ENCODE measurements around the gene INTS11. TPM values are rescaled to one million over a fixed set of nuclear protein-coding genes. Genes with fewer than 3 reads are reported as not detected.

Gene INTS11
- total and polyA plus RNA-seq, 9 of the 15 experiments (the other 6 are each of a cell fraction or from before 2014, with no cell fraction given), result 3.6 to 183 (median 110) TPM

DNA sequence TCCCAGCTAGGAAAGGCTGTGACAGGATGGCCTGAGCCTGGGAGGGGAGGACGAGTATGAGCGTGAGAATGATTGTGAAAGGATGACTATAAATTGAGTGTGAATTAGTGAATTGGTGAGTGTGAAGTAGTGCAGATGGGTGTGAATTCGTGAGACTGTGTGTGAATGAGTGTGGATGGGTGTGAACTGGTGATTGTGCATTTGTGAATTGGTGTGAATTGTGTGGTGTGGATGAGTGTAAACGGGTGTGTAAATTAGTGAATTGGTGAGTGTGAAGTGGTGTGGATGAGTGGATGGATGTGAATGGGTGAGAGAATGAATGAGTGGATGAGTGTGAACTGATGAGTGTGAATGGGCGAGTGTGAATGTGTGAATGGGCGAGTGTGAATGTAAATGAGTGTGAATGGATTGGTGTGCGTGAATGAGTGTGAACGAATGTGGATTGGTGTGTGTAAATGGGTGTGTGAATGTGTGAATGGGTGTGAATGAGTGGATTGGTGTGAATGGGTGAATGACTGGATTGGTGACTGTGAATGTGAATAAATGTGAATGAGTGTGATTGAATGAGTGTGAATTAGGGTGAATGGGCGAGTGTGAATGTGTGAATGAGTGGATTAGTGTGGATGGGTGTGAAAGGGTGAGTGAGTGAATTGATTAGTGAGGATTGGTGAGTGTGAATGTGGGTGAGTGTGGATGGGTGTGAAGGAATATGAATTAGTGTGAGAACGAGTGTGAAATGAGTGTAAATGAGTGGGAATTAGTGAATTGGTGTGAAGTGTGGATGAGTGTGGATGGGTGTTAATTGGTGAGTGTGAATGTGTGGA lies 41.6 kb upstream of the INTS11 start:
- no peaks in the 10 kb centered on the region for H3K9me1 ChIP-seq (ENCODE audit: control insufficient read depth, insufficient read depth, low read length)
- ATAC-seq (no peak), FAIRE-seq (no peak), DNase-seq (ENCODE audit: extremely low read depth in 1 of 4, low spot score in 3 of 4) (no peak)
- H3K9me3 ChIP-seq (replicated peaks; ENCODE audit: control insufficient read depth, insufficient read depth, low read depth, low read length), result peaks cover 10% of the 10 kb centered on the region
- no peaks in the 10 kb centered on the region; a peak in 1 of 5 replicates for H3K27me3 ChIP-seq (ENCODE audit: control insufficient read depth in 2 of 2, insufficient read depth in 2 of 2, low read length in 2 of 2)
- peaks cover 0 to 17% of the 10 kb centered on the region in 2 experiments; a peak in 2 of 5 replicates for H3K4me1 ChIP-seq (replicated peaks in 1 of 2; ENCODE audit: control insufficient read depth in 2 of 2, insufficient read depth in 2 of 2, low read length in 2 of 2)
- H3K4me3 ChIP-seq, result no peak overlapping the region
- ChIA-PET CTCF (ENCODE audit: low intra/inter-chr PET ratio) (no interaction called here), POLR2A (interaction anchor here (0.8 kb wide), 1 partner anchor 54 kb away, joined by 3 read pairs; no protein-coding TSS in a partner anchor)
- no peaks in the 10 kb centered on the region for H4K20me1 ChIP-seq (replicated peaks; ENCODE audit: control insufficient read depth, insufficient read depth, low read length)
- intact Hi-C loops (cut with micrococcal nuclease) (no loop called here), in situ Hi-C loops (cut with MboI) (loop anchor here (10.0 kb wide), 1 partner anchor 549 kb away; the partner anchor contains the start of genes CALML6 and TMEM52)
- no peak overlapping the region for H2AFZ ChIP-seq (ENCODE audit: low read depth, low read length)
- BruUV-seq (replicated peaks), result no TSS peak
- H3K4me2 ChIP-seq (ENCODE audit: insufficient read depth, low read length), result no peak overlapping the region
- no peak overlapping the region for H3K9ac ChIP-seq (ENCODE audit: insufficient read depth in 1 of 2, low read depth in 2 of 2, low read length in 2 of 2)
- 25% methylated on average over 10 of the region's 10 CpGs for WGBS (ENCODE audit: insufficient coverage, low coverage, missing lambda C conversion rate)
- no peaks in the 10 kb centered on the region for H3K79me2 ChIP-seq (ENCODE audit: control insufficient read depth, insufficient read depth, low read length)
- no peaks in the 10 kb centered on the region; the same call in 2 of the 3 replicates for H3K36me3 ChIP-seq (ENCODE audit: control insufficient read depth, insufficient read depth, low read length)
- H3K27ac ChIP-seq (ENCODE audit: extremely low read depth, low read depth, low read length), result no peak overlapping the region
- TF ChIP-seq ARHGAP35 (IDR thresholded peaks at IDR 0.05; ENCODE audit: partially characterized antibody), result peak; percentile 57
- TF ChIP-seq, protein P1, sequence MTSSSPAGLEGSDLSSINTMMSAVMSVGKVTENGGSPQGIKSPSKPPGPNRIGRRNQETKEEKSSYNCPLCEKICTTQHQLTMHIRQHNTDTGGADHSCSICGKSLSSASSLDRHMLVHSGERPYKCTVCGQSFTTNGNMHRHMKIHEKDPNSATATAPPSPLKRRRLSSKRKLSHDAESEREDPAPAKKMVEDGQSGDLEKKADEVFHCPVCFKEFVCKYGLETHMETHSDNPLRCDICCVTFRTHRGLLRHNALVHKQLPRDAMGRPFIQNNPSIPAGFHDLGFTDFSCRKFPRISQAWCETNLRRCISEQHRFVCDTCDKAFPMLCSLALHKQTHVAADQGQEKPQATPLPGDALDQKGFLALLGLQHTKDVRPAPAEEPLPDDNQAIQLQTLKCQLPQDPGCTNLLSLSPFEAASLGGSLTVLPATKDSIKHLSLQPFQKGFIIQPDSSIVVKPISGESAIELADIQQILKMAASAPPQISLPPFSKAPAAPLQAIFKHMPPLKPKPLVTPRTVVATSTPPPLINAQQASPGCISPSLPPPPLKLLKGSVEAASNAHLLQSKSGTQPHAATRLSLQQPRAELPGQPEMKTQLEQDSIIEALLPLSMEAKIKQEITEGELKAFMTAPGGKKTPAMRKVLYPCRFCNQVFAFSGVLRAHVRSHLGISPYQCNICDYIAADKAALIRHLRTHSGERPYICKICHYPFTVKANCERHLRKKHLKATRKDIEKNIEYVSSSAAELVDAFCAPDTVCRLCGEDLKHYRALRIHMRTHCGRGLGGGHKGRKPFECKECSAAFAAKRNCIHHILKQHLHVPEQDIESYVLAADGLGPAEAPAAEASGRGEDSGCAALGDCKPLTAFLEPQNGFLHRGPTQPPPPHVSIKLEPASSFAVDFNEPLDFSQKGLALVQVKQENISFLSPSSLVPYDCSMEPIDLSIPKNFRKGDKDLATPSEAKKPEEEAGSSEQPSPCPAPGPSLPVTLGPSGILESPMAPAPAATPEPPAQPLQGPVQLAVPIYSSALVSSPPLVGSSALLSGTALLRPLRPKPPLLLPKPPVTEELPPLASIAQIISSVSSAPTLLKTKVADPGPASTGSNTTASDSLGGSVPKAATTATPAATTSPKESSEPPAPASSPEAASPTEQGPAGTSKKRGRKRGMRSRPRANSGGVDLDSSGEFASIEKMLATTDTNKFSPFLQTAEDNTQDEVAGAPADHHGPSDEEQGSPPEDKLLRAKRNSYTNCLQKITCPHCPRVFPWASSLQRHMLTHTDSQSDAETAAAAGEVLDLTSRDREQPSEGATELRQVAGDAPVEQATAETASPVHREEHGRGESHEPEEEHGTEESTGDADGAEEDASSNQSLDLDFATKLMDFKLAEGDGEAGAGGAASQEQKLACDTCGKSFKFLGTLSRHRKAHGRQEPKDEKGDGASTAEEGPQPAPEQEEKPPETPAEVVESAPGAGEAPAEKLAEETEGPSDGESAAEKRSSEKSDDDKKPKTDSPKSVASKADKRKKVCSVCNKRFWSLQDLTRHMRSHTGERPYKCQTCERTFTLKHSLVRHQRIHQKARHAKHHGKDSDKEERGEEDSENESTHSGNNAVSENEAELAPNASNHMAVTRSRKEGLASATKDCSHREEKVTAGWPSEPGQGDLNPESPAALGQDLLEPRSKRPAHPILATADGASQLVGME (CRISPR knock-in tag; IDR thresholded peaks at IDR 0.05), result no peak
- TF ChIP-seq ARNT (IDR thresholded peaks at IDR 0.05), result no peak
- TF ChIP-seq SIX5 (IDR thresholded peaks at IDR 0.05; ENCODE audit: borderline replicate concordance in 1 of 2, insufficient read depth in 1 of 2, low read depth in 1 of 2, low read length in 2 of 2), result 0 out of 4 replicates have a peak, but pooled peaks of 1 of the 2 experiments have one; percentile 3
- TF ChIP-seq, protein P2, sequence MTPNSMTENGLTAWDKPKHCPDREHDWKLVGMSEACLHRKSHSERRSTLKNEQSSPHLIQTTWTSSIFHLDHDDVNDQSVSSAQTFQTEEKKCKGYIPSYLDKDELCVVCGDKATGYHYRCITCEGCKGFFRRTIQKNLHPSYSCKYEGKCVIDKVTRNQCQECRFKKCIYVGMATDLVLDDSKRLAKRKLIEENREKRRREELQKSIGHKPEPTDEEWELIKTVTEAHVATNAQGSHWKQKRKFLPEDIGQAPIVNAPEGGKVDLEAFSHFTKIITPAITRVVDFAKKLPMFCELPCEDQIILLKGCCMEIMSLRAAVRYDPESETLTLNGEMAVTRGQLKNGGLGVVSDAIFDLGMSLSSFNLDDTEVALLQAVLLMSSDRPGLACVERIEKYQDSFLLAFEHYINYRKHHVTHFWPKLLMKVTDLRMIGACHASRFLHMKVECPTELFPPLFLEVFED (CRISPR knock-in tag; conservative IDR thresholded peaks at IDR 0.05), result peak; percentile 49; the same call in 1 of the 2 replicates
- 0 out of 2 replicates have a peak, but pooled peaks have one; percentile 62 for TF ChIP-seq NR3C1 (CRISPR knock-in tag; IDR thresholded peaks at IDR 0.05)
- TF ChIP-seq PHF20 (IDR thresholded peaks at IDR 0.05; ENCODE audit: partially characterized antibody), result peak; percentile 9
- TF ChIP-seq TRIM24 (IDR thresholded peaks at IDR 0.05), result peak; percentile 8 to 10; a peak in 1 of 4 replicates
- peak; percentile 33; the same call in 1 of the 2 replicates for TF ChIP-seq SMARCA5 (IDR thresholded peaks at IDR 0.05)
- TF ChIP-seq BACH1 (tag; IDR thresholded peaks at IDR 0.05), result no peak
- TF ChIP-seq TSC22D4 (tag; IDR thresholded peaks at IDR 0.05), result peak; percentile 87
- TF ChIP-seq, protein P3, sequence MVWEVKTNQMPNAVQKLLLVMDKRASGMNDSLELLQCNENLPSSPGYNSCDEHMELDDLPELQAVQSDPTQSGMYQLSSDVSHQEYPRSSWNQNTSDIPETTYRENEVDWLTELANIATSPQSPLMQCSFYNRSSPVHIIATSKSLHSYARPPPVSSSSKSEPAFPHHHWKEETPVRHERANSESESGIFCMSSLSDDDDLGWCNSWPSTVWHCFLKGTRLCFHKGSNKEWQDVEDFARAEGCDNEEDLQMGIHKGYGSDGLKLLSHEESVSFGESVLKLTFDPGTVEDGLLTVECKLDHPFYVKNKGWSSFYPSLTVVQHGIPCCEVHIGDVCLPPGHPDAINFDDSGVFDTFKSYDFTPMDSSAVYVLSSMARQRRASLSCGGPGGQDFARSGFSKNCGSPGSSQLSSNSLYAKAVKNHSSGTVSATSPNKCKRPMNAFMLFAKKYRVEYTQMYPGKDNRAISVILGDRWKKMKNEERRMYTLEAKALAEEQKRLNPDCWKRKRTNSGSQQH (CRISPR knock-in tag; IDR thresholded peaks at IDR 0.05), result 0 out of 2 replicates have a peak, but pooled peaks have one; percentile 4

All from K562 (cell line).